HEK293 (cell line): Measurements from ENCODE around the gene L3MBTL4.

Source experiments
- CTCF ChIP-seq: fragments of 450-650 bp; formaldehyde crosslinking; IDR thresholded peaks from 2 replicates; pipeline ENCODE4 v1.5.1; 2016; ENCODE audit warnings: missing biosample characterization, missing genetic modification characterization
- SP7 ChIP-seq: fragments of 450-650 bp; formaldehyde crosslinking; IDR thresholded peaks from 2 replicates; pipeline ENCODE4 v1.5.1; 2016; ENCODE audit warnings: missing biosample characterization, missing genetic modification characterization
- ZFP37 ChIP-seq: fragments of 450-650 bp; formaldehyde crosslinking; IDR thresholded peaks from 2 replicates; pipeline ENCODE4 v1.5.1; 2016; ENCODE audit warnings: missing biosample characterization, missing genetic modification characterization
- ZFP41 ChIP-seq: fragments of 450-650 bp; formaldehyde crosslinking; IDR thresholded peaks from 2 replicates; pipeline ENCODE4 v1.5.1; 2016; ENCODE audit warnings: missing biosample characterization, missing genetic modification characterization, borderline replicate concordance
- ZNF10 ChIP-seq: fragments of 450-650 bp; formaldehyde crosslinking; IDR thresholded peaks from 2 replicates; pipeline ENCODE4 v1.5.1; 2017; ENCODE audit warnings: missing biosample characterization, missing genetic modification characterization
- ZNF133 ChIP-seq: fragments of 450-650 bp; formaldehyde crosslinking; IDR thresholded peaks from 2 replicates; pipeline ENCODE4 v1.5.1; 2016; ENCODE audit warnings: missing biosample characterization, missing genetic modification characterization
- ZNF146 ChIP-seq: fragments of 450-650 bp; formaldehyde crosslinking; IDR thresholded peaks from 2 replicates; pipeline ENCODE4 v1.5.1; 2016; ENCODE audit warnings: missing biosample characterization, missing genetic modification characterization
- ZNF223 ChIP-seq: fragments of 450-650 bp; formaldehyde crosslinking; IDR thresholded peaks from 2 replicates; pipeline ENCODE4 v1.5.1; 2016; ENCODE audit warnings: missing biosample characterization, missing genetic modification characterization
- ZNF274 ChIP-seq, 2 experiments: fragments of 200-500 bp in 1 of 2; fragments of 450-650 bp in 1 of 2; sonication (Bioruptor generic) in 1 of 2; formaldehyde crosslinking in 1 of 2; IDR thresholded peaks; 2 replicates each; pipeline versions ENCODE4 v1.5.1 to v1.6.1; 2014 to 2016; ENCODE audit warnings: borderline replicate concordance in 1 of 2, inconsistent platforms in 1 of 2, low read length in 1 of 2, missing biosample characterization in 1 of 2, missing genetic modification characterization in 1 of 2
- ZNF302 ChIP-seq: fragments of 450-650 bp; formaldehyde crosslinking; IDR thresholded peaks from 2 replicates; pipeline ENCODE4 v1.5.1; 2016; ENCODE audit warnings: missing biosample characterization, missing genetic modification characterization, low read depth
- ZNF561 ChIP-seq: fragments of 450-650 bp; IDR thresholded peaks from 2 replicates; pipeline ENCODE4 v1.5.1; 2018; ENCODE audit warnings: missing biosample characterization, missing genetic modification characterization, borderline replicate concordance
- ZNF76 ChIP-seq: fragments of 450-650 bp; formaldehyde crosslinking; IDR thresholded peaks from 2 replicates; pipeline ENCODE4; 2016; ENCODE audit warnings: low read depth, missing biosample characterization, missing genetic modification characterization, borderline replicate concordance

- no peak for TF ChIP-seq CTCF (tag by site-specific recombination)
- no peak for TF ChIP-seq ZNF10 (tag by site-specific recombination)
- TF ChIP-seq ZNF561 (tag by site-specific recombination) = no peak
- no peak for TF ChIP-seq ZNF302
- TF ChIP-seq SP7 (tag by site-specific recombination) = no peak
- TF ChIP-seq ZNF146 (tag by site-specific recombination) = no peak
- no peak for TF ChIP-seq ZNF76 (tag by site-specific recombination)
- TF ChIP-seq ZNF133 (tag by site-specific recombination) = no peak
- TF ChIP-seq ZNF223 = no peak
- TF ChIP-seq ZFP41 (tag by site-specific recombination) = no peak
- TF ChIP-seq ZFP37 (tag by site-specific recombination) = no peak
- TF ChIP-seq ZNF274 (IDR thresholded peaks at IDR 0.05; ENCODE audit: low read length) = no peak
- no peak for TF ChIP-seq ZNF274 (tag by site-specific recombination; IDR thresholded peaks at IDR 0.05; ENCODE audit: borderline replicate concordance)
These were observed 210.9 kb downstream of the L3MBTL4 start for GRCh38 chr18:6203791-6204190.
